IPS DF 19.7 (cell line): ENCODE results near the gene AHRR.
"Not testable (repeated sequence)": the region's sequence is repeated elsewhere in the genome, so short reads cannot be mapped to it uniquely, and the experiment has no call there.

ENCODE experiments used
- DNase-seq: peaks from one replicate; pipeline ENCODE4 v3.0.0-alpha.2; 2013; ENCODE audit warnings: low read depth, low spot score

AHRR gene

DNA sequence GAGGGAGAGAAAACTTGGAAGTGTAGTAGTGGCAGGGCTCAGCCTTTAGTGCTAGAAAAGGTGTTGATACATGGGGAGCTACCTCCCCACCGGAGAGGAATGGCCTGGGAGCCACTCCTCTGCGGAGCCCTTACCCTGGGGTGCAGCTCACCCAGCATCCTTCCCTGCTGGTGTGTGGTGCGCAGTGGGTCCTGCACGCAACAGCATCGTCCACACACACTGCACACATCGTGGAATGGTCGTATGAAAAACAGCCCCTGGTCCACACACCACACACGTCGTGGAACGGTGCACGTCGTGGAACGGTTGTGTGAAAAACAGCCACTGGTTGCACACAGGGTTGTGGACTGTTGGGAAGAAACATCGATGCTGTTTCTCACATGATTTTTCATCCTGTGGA is 16.1 kb upstream of the AHRR start:
- DNase-seq, result no peak

DNA sequence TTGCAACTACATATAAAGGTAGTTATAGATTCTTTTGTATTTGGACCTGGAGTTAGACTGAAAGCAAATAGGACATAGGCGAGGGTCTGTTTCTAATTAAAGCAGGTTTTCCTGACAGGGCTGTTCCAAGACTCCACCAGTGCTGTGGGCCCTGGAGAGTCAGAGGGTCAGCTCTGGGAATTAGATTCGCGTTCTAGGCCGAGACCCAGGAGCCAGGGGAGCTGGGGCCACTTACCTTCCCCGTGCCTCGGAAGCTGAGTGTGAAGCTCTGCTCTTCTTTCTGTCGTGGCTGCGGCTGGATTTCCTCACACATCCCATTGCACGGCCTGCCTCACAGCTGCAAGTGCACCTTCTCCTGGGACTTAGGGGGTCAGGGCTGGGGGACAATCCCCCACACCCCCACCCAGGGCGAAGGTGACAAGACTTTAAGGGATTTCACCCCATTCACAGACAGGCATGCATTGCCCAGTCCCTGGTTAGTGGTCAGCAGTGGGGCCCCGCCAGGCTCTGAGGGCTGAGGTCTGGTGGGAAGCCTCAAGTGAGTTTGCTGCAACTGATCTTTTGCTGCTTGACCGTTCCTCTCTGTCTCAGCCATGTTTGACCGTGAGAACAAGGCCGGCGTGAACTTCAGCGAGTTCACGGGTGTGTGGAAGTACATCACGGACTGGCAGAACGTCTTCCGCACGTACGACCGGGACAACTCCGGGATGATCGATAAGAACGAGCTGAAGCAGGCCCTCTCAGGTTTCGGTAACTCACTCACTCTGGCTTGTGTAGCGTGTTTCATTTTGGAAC is 15.3 kb upstream of the AHRR start:
- DNase-seq, result no peak

DNA sequence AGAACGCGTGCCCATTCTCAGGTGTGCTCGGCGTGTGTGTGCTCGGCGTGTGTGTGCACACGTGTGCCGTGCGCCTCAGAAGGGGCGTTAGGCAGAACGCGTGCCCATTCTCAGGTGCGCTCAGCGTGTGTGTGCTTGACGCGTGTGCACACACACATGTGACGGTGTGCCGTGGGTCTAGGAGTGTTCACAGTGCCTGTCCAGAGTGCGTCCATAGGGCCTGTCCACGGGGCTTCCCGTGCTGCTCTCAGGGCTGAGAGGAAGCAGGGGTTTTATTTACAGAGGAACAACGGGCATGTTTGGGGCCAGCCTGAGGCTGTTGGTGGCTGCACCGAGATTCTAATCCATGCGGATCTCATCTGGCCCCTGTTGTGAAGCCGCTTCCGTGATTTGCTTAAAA is 14.2 kb upstream of the AHRR start:
- no peak for DNase-seq

DNA sequence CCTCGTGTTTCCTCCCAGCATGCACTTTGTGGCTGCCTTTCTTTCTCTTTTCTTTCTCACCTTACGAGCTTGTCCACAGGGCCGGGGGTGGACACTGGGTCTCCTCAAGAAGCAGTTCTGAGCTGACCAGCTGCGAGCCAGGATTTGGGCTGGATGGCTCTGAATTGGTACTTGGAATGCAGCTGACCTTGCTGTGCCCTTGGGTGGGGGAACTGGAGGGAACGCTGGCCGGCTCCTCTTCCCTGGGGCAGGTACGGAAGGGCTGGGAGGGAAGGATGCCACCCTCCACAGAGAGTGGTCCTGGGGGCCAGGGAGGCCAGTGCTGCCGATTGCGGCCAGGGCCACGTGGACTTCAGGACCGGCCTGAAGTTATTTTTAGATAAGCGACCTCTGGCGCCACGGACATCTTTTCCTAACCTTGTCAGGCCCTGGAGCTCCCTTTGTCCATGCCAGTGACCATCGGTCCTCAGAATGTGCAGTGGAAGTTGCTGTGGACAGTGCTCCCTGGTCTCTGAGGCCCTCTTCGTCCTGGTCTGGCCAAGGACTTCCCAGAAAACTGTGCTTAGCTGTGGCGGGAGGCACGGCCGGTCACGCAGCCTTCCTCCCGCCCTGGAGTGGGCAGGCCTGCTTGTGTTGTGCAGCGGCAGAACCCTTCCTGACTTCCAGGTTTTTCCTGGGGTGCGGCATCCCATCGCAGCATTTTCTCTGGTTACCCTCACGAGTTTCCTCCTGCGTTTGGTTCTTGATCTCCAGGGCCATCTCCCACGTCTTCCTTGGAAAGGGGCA is 13.5 kb upstream of the AHRR start:
- DNase-seq, result no peak

DNA sequence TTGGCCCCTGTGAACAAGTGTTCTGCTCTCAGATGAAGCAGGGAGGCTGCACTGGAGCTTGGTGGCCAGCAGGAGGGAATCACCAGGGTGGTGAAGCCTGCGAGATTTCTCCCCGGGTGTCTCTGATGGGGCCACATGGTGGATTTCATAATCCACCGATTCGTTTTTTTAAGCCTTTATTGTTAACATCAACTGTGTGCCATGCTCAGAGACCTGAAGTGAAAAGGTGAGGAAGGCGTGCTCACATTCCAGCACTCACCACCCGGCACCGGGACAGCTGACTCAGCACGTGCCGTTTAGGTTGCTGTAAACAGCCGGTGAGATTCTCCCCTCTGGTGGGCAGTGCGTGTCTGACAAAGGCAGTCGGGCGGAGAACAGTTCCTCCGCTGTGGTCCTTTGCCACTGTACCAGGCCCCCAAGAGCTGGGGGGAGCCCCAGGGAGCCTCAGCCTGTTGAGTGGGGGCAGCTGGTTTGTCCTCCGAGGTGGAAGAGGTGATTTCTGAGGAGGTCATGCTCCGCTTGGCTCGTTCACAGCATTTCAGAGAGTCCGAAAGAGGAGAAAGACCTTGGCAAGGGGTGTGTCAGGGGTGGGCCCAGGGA is 12.7 kb upstream of the AHRR start:
- DNase-seq, result no peak

DNA sequence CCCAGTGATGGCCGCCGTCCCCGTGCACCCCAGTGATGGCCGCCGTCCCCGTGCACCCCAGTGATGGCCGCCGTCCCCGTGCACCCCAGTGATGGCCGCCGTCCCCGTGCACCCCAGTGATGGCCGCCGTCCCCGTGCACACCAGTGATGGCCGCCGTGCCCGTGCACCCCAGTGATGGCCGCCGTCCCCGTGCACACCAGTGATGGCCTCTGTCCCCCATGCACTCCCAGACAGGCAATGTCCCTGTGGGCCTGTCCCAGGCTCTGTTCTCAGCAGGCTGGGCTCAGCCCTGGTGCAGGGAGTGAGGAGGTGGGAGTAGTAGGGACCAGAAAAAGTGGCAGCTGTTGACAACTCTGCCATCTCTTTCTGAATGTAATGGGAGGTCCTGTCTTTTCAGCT is 11.7 kb upstream of the AHRR start:
- not testable (repeated sequence) for DNase-seq

DNA sequence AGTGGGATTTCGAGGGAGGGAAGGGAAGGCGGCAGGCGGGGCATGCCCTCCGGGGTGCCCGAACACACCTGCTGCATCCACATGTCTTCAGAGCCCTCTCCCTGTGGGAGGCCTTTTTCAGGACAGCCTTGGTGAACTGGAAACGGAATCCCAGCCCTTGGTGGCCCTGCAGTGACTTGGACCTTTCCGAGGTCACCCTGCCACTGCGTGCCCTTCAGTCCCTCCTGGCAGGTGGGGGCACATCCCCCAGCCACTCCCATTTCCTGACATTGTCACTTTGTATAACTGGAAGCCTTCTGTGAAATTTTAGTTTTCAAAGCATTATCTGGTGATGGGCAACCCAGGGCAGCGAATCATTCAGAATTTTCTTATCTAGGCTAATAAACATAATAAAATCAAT is 11.0 kb upstream of the AHRR start:
- DNase-seq, result no peak

DNA sequence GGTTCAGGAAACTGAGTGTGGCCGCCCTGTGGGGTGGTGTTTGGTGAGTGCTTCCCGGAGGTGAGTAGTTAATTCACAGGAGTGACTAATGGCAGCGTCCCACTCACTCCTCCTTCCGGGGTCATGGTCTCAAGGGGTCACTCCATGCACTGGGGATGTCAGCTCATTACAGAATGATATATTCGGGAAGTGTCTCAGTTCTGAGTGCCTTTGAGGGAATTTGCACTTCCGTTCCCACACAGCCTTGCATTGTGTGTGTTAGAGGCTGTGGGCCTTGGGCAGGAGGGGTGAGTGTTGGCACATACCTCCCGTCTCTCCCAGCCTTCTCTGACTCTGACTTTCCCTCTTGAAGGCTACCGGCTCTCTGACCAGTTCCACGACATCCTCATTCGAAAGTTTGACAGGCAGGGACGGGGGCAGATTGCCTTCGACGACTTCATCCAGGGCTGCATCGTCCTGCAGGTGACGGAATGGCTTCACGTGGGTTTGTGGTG is 10.5 kb upstream of the AHRR start:
- DNase-seq, result no peak

DNA sequence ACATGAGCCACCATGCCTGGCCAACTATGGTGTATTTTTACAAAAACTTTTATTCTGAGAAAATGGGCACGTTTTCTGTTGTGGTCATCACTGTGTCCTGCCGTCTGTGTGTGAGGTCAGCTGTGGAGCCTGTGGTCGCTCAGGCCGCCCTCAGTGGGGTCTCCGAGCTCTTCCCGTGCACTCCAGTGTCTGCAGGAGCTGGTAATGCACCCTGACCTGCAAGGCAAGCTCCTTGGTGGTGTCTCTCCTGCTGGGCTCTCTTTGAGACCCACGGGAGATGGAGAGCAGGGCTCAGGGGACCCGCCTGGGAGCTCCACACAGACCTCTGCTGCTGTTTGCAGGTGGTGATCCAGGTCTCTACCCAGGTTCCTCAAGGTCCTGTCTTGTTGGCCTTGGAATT is 9.6 kb upstream of the AHRR start:
- DNase-seq, result no peak

DNA sequence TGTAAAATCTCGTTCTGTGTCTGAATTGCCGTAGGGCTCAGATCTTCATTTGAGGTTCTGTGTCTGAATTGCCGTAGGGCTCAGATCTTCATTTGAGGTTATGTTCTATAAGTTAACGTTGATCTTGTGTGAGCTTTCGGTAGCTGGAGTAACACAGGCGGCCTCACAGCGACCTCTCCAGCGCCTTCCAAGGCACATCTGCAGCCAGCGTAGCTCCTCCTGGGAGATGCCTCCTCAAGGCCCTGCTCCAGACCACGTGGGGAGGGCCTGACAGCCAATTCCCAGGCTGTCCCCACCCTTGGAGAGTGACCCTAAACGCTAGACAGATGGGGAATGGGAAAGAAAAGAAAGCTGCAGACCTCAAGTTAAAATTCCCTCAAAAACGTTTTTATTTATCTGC is 8.7 kb upstream of the AHRR start:
- no peak for DNase-seq

DNA sequence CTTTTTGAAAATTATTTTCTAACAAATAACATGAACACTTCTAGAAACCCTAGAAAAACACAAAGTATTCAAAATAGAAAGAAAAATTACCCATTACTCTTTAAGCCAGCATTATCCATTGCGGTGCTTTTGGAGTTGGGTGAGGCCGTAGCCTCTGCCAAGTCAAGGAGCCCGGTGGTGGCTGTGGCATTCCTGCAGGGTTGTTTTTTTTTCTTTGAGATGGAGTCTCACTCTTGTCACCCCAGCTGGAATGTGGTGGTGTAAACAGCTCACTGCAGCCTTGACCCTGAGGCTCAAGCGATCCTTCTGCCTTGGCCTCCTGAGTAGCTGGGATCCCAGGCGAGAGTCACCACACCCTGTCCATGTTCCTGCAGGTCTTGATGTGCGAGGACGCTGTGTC is 8.2 kb upstream of the AHRR start:
- DNase-seq, result no peak

DNA sequence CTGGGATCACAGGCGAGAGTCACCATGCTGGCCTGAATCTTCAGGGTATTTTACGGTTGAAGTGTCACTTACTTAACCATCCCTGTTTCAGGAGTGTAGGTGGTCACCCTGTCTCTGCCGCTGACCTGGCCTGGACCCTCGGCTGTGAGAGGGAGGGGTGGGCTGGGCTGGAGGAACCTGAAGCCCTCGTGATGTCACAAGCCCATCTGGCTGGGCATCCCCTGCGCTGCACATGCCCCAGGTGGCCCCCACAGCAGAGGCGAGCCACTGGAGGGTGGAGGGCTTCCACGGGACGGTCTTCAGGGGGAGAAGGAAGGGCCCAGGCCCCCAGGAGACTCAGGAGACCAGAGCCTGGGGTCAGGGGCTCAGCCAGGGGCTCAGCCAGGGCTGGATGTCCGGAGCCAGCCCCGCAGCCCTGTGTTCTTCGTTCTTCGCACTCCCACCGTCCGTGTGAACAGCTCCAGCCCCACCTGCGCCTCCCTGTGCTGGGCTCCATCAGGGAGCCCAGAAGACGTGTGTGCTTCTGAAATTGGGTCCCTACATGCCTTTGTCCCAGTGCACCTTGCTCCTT is 7.6 kb upstream of the AHRR start:
- no peak for DNase-seq

DNA sequence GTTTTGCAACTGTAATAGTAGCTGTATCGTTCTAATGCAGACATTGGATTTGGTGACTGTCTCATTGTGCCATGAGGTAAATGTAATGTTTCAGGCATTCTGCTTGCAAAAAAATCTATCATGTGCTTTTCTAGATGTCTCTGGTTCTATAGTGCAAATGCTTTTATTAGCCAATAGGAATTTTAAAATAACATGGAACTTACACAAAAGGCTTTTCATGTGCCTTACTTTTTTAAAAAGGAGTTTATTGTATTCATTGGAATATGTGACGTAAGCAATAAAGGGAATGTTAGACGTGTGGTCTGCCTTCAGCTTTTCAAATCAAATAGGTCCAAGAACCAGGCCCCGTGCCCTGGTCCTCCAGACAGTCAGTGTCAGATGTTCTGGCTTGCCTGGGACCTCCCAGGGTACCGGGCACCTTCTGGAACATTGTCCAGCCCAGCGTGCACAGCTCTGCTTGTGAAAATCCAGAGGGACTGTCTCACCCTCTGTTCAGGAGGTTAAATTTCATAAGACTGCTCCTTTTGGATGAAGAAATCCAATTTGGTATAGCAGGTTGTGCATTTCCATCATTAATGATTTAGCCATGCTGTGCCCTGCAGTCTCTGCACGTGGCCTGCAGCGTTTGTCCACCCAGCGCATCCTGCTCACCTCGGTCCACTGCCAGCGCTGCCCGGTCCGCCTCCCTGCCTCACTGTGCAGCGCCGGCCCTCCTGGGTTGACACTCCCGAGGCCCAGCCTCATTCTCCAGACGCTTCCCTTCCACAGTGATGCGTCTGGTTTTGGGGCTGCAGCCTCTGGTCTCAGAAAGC is 6.6 kb upstream of the AHRR start:
- no peak for DNase-seq

DNA sequence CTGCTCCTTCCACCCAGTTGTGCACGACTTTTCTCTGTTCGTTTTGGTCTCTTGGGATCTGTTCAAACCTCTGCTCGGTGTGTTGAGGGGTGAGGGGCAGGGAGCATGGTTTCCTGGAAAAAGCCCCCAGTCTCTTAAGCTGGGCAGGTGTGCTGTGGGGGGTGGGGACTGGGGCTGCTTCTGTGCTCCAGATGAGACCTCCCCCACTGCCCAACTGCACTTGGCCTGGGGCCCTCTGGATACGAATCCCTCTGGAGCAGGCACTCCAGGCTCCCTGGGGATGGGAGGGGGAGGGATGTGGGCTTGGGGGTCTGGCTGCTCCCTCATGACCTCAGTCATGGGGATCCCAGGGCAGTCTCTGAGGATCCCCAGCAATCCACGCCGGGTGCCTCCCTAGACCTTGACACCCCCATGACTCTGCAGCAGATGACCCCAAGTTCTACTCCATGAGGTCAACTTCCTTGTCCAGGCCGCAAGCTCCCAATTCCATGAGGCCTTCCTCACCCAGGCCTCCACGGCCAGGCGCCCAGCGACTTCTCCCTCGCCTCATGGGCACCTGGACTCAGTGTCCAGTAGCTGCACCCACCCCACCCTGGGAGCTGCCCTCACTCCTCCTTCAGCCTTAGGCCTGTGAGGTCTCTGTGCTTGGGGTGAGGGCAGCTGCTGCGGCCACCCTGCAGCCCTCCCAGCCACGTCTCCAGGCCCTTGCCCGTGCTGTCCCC is 5.9 kb upstream of the AHRR start:
- DNase-seq, result no peak

DNA sequence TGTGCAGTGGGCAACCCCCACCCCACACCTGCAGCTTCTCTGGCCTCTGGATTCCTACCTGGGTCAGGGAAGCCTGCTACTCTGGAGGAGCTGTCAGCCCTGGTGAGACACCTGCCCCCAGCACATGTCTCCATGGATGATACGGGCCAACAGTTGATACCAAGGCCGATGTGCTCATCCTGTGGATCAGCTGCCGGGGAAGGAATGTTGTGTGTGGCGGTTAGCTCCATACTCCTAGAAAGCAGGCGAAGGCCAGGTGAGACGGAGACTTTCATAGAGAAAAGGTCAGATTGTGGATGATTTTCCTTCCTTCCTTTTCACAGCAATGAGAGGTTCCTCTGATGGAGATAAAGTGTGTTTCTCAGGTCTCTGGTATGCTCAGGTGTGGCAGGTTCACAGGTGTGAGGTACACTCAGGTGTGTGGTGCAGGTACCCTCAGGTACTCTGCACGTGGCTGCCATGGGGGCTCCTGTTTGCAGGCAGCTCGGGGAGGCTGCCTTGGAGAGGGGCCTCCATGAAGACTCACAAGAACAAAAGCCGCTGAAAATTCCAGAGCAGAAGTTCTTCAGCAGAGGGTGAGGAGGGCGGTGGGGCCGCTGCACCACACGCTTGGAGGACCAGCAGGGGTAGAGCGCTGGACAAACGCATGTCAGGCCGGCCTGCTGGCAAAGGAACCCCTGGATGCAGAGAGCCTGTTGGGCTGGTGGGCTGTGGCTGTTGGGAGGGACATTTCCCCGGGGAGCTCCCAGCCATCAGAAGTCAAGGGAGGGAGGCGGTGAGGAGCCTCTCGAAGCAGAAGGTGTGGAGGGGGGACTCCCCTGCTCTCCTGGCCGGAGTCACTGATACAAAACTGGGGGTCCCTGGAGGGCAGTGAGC is 5.1 kb upstream of the AHRR start:
- no peak for DNase-seq

DNA sequence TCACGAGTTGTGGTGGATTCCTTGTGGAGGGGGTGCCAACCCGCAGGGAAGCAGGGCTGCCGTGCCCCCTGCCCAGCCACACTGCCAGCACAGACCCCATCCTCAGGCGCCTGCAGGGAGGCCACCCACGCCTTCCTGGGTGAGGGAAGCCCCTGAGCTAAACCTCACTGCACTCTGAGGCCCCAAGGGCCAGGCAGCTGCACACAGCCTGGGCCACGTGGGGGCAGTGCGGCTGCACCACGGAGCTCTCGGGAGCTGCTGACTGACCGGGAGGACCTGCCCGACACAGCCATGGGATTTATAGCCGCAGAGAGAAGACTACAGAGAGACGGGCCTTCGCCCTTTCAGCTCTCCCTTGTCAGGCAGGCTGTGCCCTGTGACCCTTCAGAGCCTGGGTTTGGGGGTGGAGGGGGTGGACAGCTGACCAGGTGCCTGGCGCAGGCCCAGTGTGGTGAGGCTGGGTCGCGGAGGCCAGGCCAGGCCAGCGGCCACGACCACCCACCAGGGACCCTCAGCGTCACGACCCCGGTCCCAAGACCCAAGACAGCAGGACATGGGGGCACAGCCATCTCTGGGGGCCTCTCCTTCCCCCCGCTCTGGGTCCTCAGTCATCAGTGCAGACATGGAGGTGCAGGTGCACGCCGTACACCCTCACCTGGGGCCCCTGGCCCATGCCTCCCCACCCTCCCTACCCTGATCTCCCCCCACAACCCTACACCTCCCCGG is 4.3 kb upstream of the AHRR start:
- DNase-seq, result peak; percentile 23

DNA sequence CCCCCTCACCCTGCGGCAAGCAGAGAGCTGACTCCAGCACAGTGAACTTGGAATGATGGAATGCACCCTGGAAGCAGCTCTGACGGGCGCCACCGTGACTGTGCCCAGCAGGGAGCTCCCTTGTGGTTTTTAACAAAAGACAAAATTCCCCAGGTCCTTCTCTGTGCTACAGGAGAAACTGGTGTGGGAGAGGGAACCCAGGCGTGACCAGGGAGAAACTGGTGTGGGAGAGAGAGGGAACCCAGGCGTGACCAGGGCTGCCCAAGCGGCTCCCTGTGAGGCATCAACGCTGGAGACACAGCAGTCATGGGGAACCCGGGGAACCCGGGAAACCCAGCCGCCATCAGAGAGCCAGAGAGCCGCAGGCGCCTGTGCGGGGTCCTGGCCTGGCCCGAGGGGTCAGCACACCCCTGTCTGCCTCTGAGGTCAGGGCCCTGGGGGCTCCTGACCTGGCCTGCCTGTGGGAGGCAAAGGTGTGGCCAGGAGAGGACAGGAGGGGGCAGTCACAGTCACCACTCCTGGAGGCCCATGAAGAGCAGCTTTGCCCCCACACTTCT is 3.1 kb upstream of the AHRR start:
- DNase-seq, result no peak

DNA sequence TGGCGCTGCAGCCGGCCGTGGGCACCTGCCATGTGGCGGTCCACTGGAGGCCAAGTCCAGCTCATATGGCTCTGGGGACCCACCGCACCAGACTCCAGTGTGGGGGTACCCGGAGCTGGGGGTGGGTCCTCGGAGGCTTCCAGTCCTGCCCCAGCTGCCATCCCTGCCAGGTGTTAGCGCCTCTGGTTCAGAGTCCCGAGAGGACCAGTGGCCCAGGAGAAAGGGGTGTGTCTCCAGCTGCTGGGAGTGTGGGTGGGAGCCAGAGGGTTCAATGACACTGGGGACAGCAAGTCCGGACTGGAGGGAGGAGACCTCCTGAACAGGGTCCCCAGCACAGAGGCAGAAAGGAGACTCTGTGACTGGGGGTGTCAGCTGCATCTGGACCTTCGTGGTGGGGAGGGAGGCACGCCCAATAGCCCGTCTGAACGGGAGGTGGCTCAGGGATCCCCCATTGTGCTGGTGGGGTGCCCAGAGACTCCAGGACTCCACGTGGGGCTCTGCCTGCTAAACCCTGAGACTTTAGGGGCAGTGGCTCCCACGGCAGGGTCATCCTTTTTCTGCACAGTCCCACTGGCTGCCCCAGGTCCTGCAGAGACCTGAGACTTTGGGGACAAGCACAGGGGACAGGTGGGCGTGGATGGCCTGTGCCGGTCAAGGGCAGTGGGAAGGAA is 2.4 kb upstream of the AHRR start:
- no peak for DNase-seq
